IPS-15b (cell line): Measurements from ENCODE around the gene PP2D1.
A peak's percentile ranks its signal among the peaks of the same experiment; 100 is the strongest.
"Not testable (repeated sequence)": the region's sequence is repeated elsewhere in the genome, so short reads cannot be mapped to it uniquely, and the experiment has no call there.

Experiments used
- H3K27me3 ChIP-seq: one replicate; pipeline ENCODE4 v1.6.1; 2013; ENCODE audit warnings: low read length; ENCODE audit not compliant: control insufficient read depth, insufficient read depth
- H3K36me3 ChIP-seq: one replicate; pipeline ENCODE4 v1.6.1; 2013; ENCODE audit warnings: low read length; ENCODE audit not compliant: control insufficient read depth, insufficient read depth
- H3K4me1 ChIP-seq: one replicate; pipeline ENCODE4 v1.6.1; 2013; ENCODE audit warnings: mild to moderate bottlenecking, low read length; ENCODE audit not compliant: control insufficient read depth, insufficient read depth
- H3K4me3 ChIP-seq: one replicate; pipeline ENCODE4 v1.5.1; 2013; ENCODE audit warnings: low read depth, low read length
- H3K9ac ChIP-seq: one replicate; pipeline ENCODE4 v1.6.1; 2013; ENCODE audit warnings: low read depth, mild to moderate bottlenecking, low read length
- H3K9me3 ChIP-seq: one replicate; pipeline ENCODE4 v1.6.1; 2013; ENCODE audit warnings: mild to moderate bottlenecking, low read length; ENCODE audit not compliant: control insufficient read depth, insufficient read depth

PP2D1 gene

GRCh38 chr3:20038699-20039465, 26.8 kb upstream of the PP2D1 start:
- H3K9ac ChIP-seq, result no peak overlapping the region
- H3K27me3 ChIP-seq, result peaks cover 28% of the 10 kb centered on the region
- no peaks in the 10 kb centered on the region for H3K36me3 ChIP-seq
- no peaks in the 10 kb centered on the region for H3K4me1 ChIP-seq
- peak overlapping the region; percentile 47 for H3K4me3 ChIP-seq
- no peaks in the 10 kb centered on the region for H3K9me3 ChIP-seq

- Histone ChIP-seq H3K4me3 (no peak overlapping the region), H3K9me3 (no peaks in the 10 kb centered on the region), H3K27me3 (peaks cover 28% of the 10 kb centered on the region), H3K4me1 (no peaks in the 10 kb centered on the region), H3K36me3 (no peaks in the 10 kb centered on the region), H3K9ac (no peak overlapping the region)
Measured at GRCh38 chr3:20037255-20037996, 25.4 kb upstream of the PP2D1 start.

- Histone ChIP-seq H3K27me3 (peaks cover 16% of the 10 kb centered on the region), H3K9me3 (no peaks in the 10 kb centered on the region), H3K9ac (no peak overlapping the region), H3K36me3 (no peaks in the 10 kb centered on the region), H3K4me3 (no peak overlapping the region), H3K4me1 (no peaks in the 10 kb centered on the region)
Measured at GRCh38 chr3:20035019-20035418, 23.0 kb upstream of the PP2D1 start.

- not testable (repeated sequence) for H3K27me3 ChIP-seq, H3K9me3 ChIP-seq, H3K9ac ChIP-seq, H3K36me3 ChIP-seq, H3K4me3 ChIP-seq, H3K4me1 ChIP-seq
Measured at GRCh38 chr3:20031939-20032338, 19.9 kb upstream of the PP2D1 start.

- Histone ChIP-seq H3K9ac (no peak overlapping the region), H3K4me1 (peaks cover 5% of the 10 kb centered on the region), H3K36me3 (no peaks in the 10 kb centered on the region), H3K4me3 (no peak overlapping the region), H3K27me3 (no peaks in the 10 kb centered on the region), H3K9me3 (no peaks in the 10 kb centered on the region)
Measured at GRCh38 chr3:20028905-20029331, 16.9 kb upstream of the PP2D1 start.

GRCh38 chr3:20027136-20027535, 15.1 kb upstream of the PP2D1 start:
- Histone ChIP-seq H3K4me1 (peaks cover 5% of the 10 kb centered on the region), H3K9ac (no peak overlapping the region), H3K4me3 (no peak overlapping the region), H3K36me3 (no peaks in the 10 kb centered on the region), H3K27me3 (no peaks in the 10 kb centered on the region), H3K9me3 (no peaks in the 10 kb centered on the region)

- Histone ChIP-seq H3K4me1 (peaks cover under 1% of the 10 kb centered on the region), H3K36me3 (no peaks in the 10 kb centered on the region), H3K9me3 (no peaks in the 10 kb centered on the region), H3K9ac (no peak overlapping the region), H3K27me3 (no peaks in the 10 kb centered on the region), H3K4me3 (no peak overlapping the region)
Measured at GRCh38 chr3:20023623-20024405, 11.8 kb upstream of the PP2D1 start.

GRCh38 chr3:20022954-20023622, 11.0 kb upstream of the PP2D1 start:
- H3K9ac ChIP-seq, result no peak overlapping the region
- no peak overlapping the region for H3K4me3 ChIP-seq
- H3K4me1 ChIP-seq, result no peaks in the 10 kb centered on the region
- no peaks in the 10 kb centered on the region for H3K27me3 ChIP-seq
- H3K36me3 ChIP-seq, result no peaks in the 10 kb centered on the region
- no peaks in the 10 kb centered on the region for H3K9me3 ChIP-seq

GRCh38 chr3:20016076-20016475, 4.0 kb upstream of the PP2D1 start:
- not testable (repeated sequence) for H3K27me3 ChIP-seq, H3K4me3 ChIP-seq, H3K36me3 ChIP-seq, H3K9me3 ChIP-seq, H3K9ac ChIP-seq, H3K4me1 ChIP-seq

GRCh38 chr3:20015525-20015924, 3.5 kb upstream of the PP2D1 start:
- Histone ChIP-seq H3K27me3 (no peaks in the 10 kb centered on the region), H3K4me3 (no peak overlapping the region), H3K9me3 (no peaks in the 10 kb centered on the region), H3K36me3 (no peaks in the 10 kb centered on the region), H3K9ac (no peak overlapping the region), H3K4me1 (no peaks in the 10 kb centered on the region)

GRCh38 chr3:20013396-20013795, 1.3 kb upstream of the PP2D1 start:
- Histone ChIP-seq H3K4me1 (no peaks in the 10 kb centered on the region), H3K4me3 (no peak overlapping the region), H3K36me3 (no peaks in the 10 kb centered on the region), H3K9me3 (no peaks in the 10 kb centered on the region), H3K27me3 (no peaks in the 10 kb centered on the region), H3K9ac (no peak overlapping the region)
